Neural progenitor cell (in vitro differentiated cells): ENCODE data around the gene RUNX1. TPM values are rescaled to one million over a fixed set of nuclear protein-coding genes. Genes with fewer than 3 reads are reported as not detected.

Experiments
- DNase-seq: peaks from one replicate; pipeline ENCODE4 v3.0.0-alpha.2; 2016; ENCODE audit warnings: low spot score
- H2AFZ ChIP-seq: fragments of 200-600 bp; sonication (generic); replicated peaks from 2 replicates; pipeline ENCODE4 v1.6.1; 2016; ENCODE audit warnings: antibody characterized with exemption
- H3F3A ChIP-seq: fragments of 200-600 bp; sonication (generic); 2 replicates; pipeline ENCODE4 v1.6.1; 2016; ENCODE audit warnings: antibody characterized with exemption, low read depth
- H3K27ac ChIP-seq: fragments of 200-600 bp; sonication (generic); 2 replicates; pipeline ENCODE4 v1.5.1; 2016; ENCODE audit warnings: mild to moderate bottlenecking
- H3K27me3 ChIP-seq: fragments of 200-600 bp; sonication (generic); 2 replicates; pipeline ENCODE4 v1.6.1; 2016; ENCODE audit warnings: mild to moderate bottlenecking, moderate library complexity
- H3K36me3 ChIP-seq: fragments of 200-600 bp; sonication (generic); 2 replicates; pipeline ENCODE4 v1.5.1; 2016
- H3K4me1 ChIP-seq: fragments of 200-600 bp; sonication (generic); 2 replicates; pipeline ENCODE4 v1.6.1; 2016; ENCODE audit warnings: mixed run types
- H3K4me2 ChIP-seq: fragments of 200-600 bp; sonication (generic); 2 replicates; pipeline ENCODE4 v1.6.1; 2016
- H3K4me3 ChIP-seq: fragments of 200-600 bp; sonication (generic); 2 replicates; pipeline ENCODE4 v1.5.1; 2016
- H3K79me2 ChIP-seq: fragments of 200-600 bp; sonication (generic); 2 replicates; pipeline ENCODE4 v1.6.1; 2016; ENCODE audit warnings: low read depth
- H3K9ac ChIP-seq: fragments of 200-600 bp; sonication (generic); 2 replicates; pipeline ENCODE4 v1.6.1; 2016
- H3K9me3 ChIP-seq: fragments of 200-600 bp; sonication (generic); 2 replicates; pipeline ENCODE4 v1.5.1; 2016; ENCODE audit warnings: low read depth
- H4K20me1 ChIP-seq: fragments of 200-600 bp; sonication (generic); 2 replicates; pipeline ENCODE4 v1.6.1; 2016; ENCODE audit warnings: low read depth
- H3K27ac Mint-ChIP-seq: 3 replicates; pipeline ENCODE4 v1.8.0; 2021; ENCODE audit warnings: mixed read lengths
- H3K27me3 Mint-ChIP-seq: 2 replicates; pipeline ENCODE4 v1.8.0; 2022; ENCODE audit warnings: low read depth, mild to moderate bottlenecking, inconsistent platforms, moderate library complexity, mixed read lengths; ENCODE audit not compliant: insufficient read depth
- H3K36me3 Mint-ChIP-seq: 3 replicates; pipeline ENCODE4 v1.8.0; 2021; ENCODE audit warnings: mixed read lengths
- H3K4me1 Mint-ChIP-seq: 3 replicates; pipeline ENCODE4 v1.8.0; 2021; ENCODE audit warnings: mixed read lengths
- H3K4me3 Mint-ChIP-seq: 3 replicates; pipeline ENCODE4 v1.8.0; 2021; ENCODE audit warnings: mild to moderate bottlenecking, moderate library complexity, mixed read lengths
- H3K9me3 Mint-ChIP-seq: 3 replicates; pipeline ENCODE4 v1.8.0; 2020; ENCODE audit warnings: mixed read lengths
- CTCF ChIP-seq: fragments of 200-600 bp; sonication (generic); IDR thresholded peaks from 2 replicates; pipeline ENCODE4 v1.5.1; 2017; ENCODE audit warnings: antibody characterized with exemption, mild to moderate bottlenecking
- EZH2 ChIP-seq: fragments of 200-600 bp; sonication (generic); IDR thresholded peaks from 2 replicates; pipeline ENCODE4 v1.6.1; 2017; ENCODE audit warnings: antibody characterized with exemption, mild to moderate bottlenecking, moderate library complexity
- EZH2phosphoT487 ChIP-seq: fragments of 200-600 bp; sonication (generic); IDR thresholded peaks from 2 replicates; pipeline ENCODE4 v1.6.1; 2017; ENCODE audit warnings: antibody characterized with exemption
- total RNA-seq: library from RNA; depleted of rRNA; stranded (reverse); fragments of >200 nt; gene quantifications from 2 replicates; pipeline ENCODE4 v1.2.3, GENCODE V29; 2015; ENCODE audit warnings: low replicate concordance

RUNX1 gene
- total RNA-seq, 1 donor from 2014 or later, result 0.09 TPM

GRCh38 chr21:34959607-34960006 is 89.5 kb downstream of the RUNX1 start:
- Histone ChIP-seq H3K27ac (no peak overlapping the region), H2AFZ (no peak overlapping the region), H3F3A (peaks cover 5% of the 10 kb centered on the region), H3K27me3 (no peaks in the 10 kb centered on the region), H3K79me2 (no peaks in the 10 kb centered on the region), H3K4me3 (no peak overlapping the region), H3K4me1 (peaks cover 9% of the 10 kb centered on the region), H4K20me1 (no peaks in the 10 kb centered on the region), H3K4me2 (no peak overlapping the region), H3K9ac (no peak overlapping the region), H3K36me3 (no peaks in the 10 kb centered on the region), H3K9me3 (no peaks in the 10 kb centered on the region)
- TF ChIP-seq CTCF (no peak), EZH2 (no peak), EZH2phosphoT487 (no peak)
- no peaks in the 10 kb centered on the region for H3K36me3 Mint-ChIP-seq
- H3K4me3 Mint-ChIP-seq, result no peak overlapping the region
- H3K9me3 Mint-ChIP-seq, result no peaks in the 10 kb centered on the region
- no peak for DNase-seq
- H3K27me3 Mint-ChIP-seq, result peaks cover 7% of the 10 kb centered on the region
- no peak overlapping the region for H3K27ac Mint-ChIP-seq
- peaks cover 5% of the 10 kb centered on the region for H3K4me1 Mint-ChIP-seq

- Histone ChIP-seq H3K4me2 (no peak overlapping the region), H3K4me1 (peaks cover 12% of the 10 kb centered on the region)
Measured at GRCh38 chr21:34958040-34958439, 91.1 kb downstream of the RUNX1 start.

GRCh38 chr21:34956416-34957316 is 92.4 kb downstream of the RUNX1 start:
- Histone ChIP-seq H3K4me3 (no peak overlapping the region), H3K27me3 (no peaks in the 10 kb centered on the region), H3F3A (peaks cover 5% of the 10 kb centered on the region), H3K9me3 (no peaks in the 10 kb centered on the region), H3K27ac (no peak overlapping the region), H3K36me3 (no peaks in the 10 kb centered on the region), H3K9ac (no peak overlapping the region), H2AFZ (no peak overlapping the region), H3K4me2 (no peak overlapping the region), H3K4me1 (peaks cover 12% of the 10 kb centered on the region), H4K20me1 (no peaks in the 10 kb centered on the region), H3K79me2 (no peaks in the 10 kb centered on the region)
- Mint-ChIP-seq H3K27ac (no peak overlapping the region), H3K4me1 (peaks cover 8% of the 10 kb centered on the region), H3K4me3 (no peak overlapping the region), H3K27me3 (peaks cover 4% of the 10 kb centered on the region), H3K36me3 (no peaks in the 10 kb centered on the region), H3K9me3 (no peaks in the 10 kb centered on the region)
- TF ChIP-seq EZH2phosphoT487, result no peak
- no peak for TF ChIP-seq EZH2
- TF ChIP-seq CTCF, result no peak
- DNase-seq, result no peak

More at GRCh38 chr21:34958040-34958439, 91.1 kb downstream of the RUNX1 start:
- Histone ChIP-seq H3K4me3 (no peak overlapping the region), H3K9me3 (no peaks in the 10 kb centered on the region), H3K9ac (no peak overlapping the region), H3F3A (peaks cover 5% of the 10 kb centered on the region), H3K27me3 (no peaks in the 10 kb centered on the region), H3K79me2 (no peaks in the 10 kb centered on the region), H2AFZ (no peak overlapping the region), H3K36me3 (no peaks in the 10 kb centered on the region), H4K20me1 (no peaks in the 10 kb centered on the region), H3K27ac (no peak overlapping the region)
- peaks cover 5% of the 10 kb centered on the region for H3K4me1 Mint-ChIP-seq
- no peak overlapping the region for H3K4me3 Mint-ChIP-seq
- no peaks in the 10 kb centered on the region for H3K36me3 Mint-ChIP-seq
- TF ChIP-seq EZH2phosphoT487, result no peak
- no peak for TF ChIP-seq CTCF
- no peak for TF ChIP-seq EZH2
- no peak overlapping the region for H3K27ac Mint-ChIP-seq
- peaks cover 7% of the 10 kb centered on the region for H3K27me3 Mint-ChIP-seq
- H3K9me3 Mint-ChIP-seq, result no peaks in the 10 kb centered on the region
- DNase-seq, result no peak
